Sciatic nerve (tissue), 2 donors: ENCODE results near the gene CYP2D6. TPM values are rescaled to one million over a fixed set of nuclear protein-coding genes. Genes with fewer than 3 reads are reported as not detected.
A peak's percentile ranks its signal among the peaks of the same experiment; 100 is the strongest.
"Not testable (repeated sequence)": the region's sequence is repeated elsewhere in the genome, so short reads cannot be mapped to it uniquely, and the experiment has no call there.

Source experiments
- ATAC-seq: fragments of 200-7000 bp; cut with Tn5 transposase; one replicate; pipeline ENCODE4 v1.9.1; 2020; ENCODE audit warnings: mild to moderate bottlenecking, moderate library complexity
- DNase-seq: peaks from one replicate; pipeline ENCODE4 v3.0.0-alpha.2; 2020; ENCODE audit warnings: low spot score
- intact Hi-C: fragments of 100-400 bp; cut with DNase I; formaldehyde crosslinking; loops from one replicate; pipeline ENCODE4 v1.14.2; 2022
- total RNA-seq: library from RNA; stranded (reverse); fragmentation: NEBNext Ultra II Directional; extraction: Animal tissue kit (Norgen Biotek cat#: 25700); gene quantifications from one replicate; pipeline ENCODE4 v1.2.1, GENCODE V29; 2021
- donor health status: DM: no; HTN: no; CAD: no.
- donor health status: DM: no; HTN: no; CAD: no.

Gene CYP2D6
- total RNA-seq, 1 donor from 2014 or later = 2.0 TPM

DNA sequence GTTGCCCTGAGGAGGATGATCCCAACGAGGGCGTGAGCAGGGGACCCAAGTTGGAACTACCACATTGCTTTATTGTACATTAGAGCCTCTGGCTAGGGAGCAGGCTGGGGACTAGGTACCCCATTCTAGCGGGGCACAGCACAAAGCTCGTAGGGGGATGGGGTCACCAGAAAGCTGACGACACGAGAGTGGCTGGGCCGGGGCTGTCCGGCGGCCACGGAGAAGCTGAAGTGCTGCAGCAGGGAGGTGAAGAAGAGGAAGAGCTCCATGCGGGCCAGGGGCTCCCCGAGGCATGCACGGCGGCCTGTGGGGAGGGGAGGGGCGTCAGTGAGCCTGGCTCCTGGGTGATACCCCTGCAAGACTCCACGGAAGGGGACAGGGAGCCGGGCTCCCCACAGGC lies 9.5 kb upstream of the CYP2D6 start:
- ATAC-seq, intact Hi-C loops, DNase-seq: not testable (repeated sequence)

GRCh38 chr22:42139508-42139907 lies 8.9 kb upstream of the CYP2D6 start:
- DNase-seq, ATAC-seq, intact Hi-C loops: not testable (repeated sequence)

GRCh38 chr22:42138972-42139371 lies 8.4 kb upstream of the CYP2D6 start:
- ATAC-seq = no peak
- intact Hi-C loops = no loop called here
- DNase-seq = no peak

- intact Hi-C loops = no loop called here
- ATAC-seq = no peak
- DNase-seq = peak; percentile 49
Observed at GRCh38 chr22:42138122-42138770, 7.6 kb upstream of the CYP2D6 start.

GRCh38 chr22:42135688-42136087 lies 5.1 kb upstream of the CYP2D6 start:
- DNase-seq, ATAC-seq, intact Hi-C loops: not testable (repeated sequence)

- DNase-seq (peak; percentile 49), ATAC-seq (peak; percentile 29)
- intact Hi-C loops = no loop called here
Observed at GRCh38 chr22:42134100-42135020, 3.8 kb upstream of the CYP2D6 start.

DNA sequence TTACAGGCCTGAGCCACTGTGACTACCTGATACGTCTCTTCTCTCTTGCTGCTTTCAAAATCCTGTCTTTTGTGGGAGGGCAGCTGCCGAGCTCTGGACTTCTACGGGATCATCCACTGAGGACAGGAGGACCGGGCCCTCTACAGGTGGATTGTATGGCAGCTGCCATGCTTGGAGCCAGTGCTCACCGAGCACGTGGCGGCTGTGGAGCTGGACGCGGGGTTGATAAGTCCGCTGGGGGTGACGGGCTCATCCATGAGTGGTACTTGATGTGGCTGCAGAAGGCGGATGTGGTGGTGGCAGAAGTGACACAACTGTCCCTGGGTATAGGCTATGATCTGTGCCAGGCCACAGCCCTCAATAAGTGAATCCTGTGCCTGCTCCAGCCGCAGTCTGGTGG lies 1.8 kb upstream of the CYP2D6 start:
- intact Hi-C loops = no loop called here
- no peak for ATAC-seq

GRCh38 chr22:42131562-42131961 lies 952 bp upstream of the CYP2D6 start:
- DNase-seq (peak; percentile 49), ATAC-seq (no peak)

More for the DNA sequence above, 1.8 kb upstream of the CYP2D6 start:
- DNase-seq = peak; percentile 47

DNA sequence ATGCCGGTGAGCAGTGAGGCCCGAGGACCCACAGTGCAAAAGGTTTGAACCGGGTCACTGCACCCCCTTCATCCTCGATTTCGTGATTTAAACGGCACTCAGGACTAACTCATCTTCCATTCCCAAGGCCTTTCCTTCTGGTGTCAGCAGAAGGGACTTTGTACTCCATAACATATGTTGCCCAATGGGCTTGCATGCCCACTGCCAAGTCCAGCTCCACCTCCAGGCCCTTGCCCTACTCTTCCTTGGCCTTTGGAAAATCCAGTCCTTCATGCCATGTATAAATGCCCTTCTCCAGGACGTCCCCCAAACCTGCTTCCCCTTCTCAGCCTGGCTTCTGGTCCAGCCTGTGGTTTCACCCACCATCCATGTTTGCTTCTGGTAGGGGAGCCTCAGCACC lies 428 bp downstream of the CYP2D6 start:
- ATAC-seq, DNase-seq, intact Hi-C loops: not testable (repeated sequence)

More at GRCh38 chr22:42131562-42131961, 952 bp upstream of the CYP2D6 start:
- intact Hi-C loops = no loop called here

- DNase-seq = peak; percentile 69
- ATAC-seq, intact Hi-C loops: not testable (repeated sequence)
Observed at GRCh38 chr22:42128776-42129694, 1.6 kb downstream of the CYP2D6 start.

DNA sequence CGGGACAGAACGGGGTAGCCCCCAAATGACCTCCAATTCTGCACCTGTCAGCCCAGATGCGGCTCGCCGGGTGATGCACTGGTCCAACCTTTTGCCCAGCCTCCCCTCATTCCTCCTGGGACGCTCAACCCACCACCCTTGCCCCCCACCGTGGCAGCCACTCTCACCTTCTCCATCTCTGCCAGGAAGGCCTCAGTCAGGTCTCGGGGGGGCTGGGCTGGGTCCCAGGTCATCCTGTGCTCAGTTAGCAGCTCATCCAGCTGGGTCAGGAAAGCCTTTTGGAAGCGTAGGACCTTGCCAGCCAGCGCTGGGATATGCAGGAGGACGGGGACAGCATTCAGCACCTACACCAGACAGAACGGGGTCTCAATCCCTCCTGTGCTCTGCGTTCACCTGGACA lies 2.6 kb downstream of the CYP2D6 start:
- intact Hi-C loops, DNase-seq, ATAC-seq: not testable (repeated sequence)

DNA sequence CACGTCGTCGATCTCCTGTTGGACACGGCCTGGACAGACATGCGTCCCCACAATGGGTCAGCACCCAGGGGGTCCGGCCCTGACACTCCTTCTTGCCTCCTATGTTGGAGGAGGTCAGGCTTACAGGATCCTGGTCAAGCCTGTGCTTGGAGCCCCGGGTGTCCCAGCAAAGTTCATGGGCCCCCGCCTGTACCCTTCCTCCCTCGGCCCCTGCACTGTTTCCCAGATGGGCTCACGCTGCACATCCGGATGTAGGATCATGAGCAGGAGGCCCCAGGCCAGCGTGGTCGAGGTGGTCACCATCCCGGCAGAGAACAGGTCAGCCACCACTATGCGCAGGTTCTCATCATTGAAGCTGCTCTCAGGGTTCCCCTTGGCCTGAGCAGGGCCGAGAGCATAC lies 3.0 kb downstream of the CYP2D6 start:
- intact Hi-C loops = no loop called here
- no peak for ATAC-seq
- no peak for DNase-seq

DNA sequence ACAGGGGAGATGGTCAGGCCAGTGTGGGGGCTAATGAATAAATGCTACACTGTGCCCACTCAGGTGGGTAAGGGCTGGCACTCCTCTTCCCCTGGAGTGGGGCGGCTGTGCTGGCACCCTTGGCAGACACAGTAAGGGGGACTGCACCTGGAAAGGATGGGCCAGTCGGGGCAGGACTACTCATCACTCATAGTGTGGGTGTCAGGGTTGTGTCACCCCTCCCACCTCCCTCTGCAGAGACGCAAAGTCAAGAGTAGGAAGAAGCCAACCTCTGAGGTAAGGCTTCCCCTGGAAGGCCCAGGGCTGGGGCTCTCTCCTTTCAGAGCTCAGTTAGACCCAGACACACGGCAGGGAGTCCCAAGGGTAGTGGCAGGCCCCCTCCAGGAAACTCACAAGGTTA lies 7.1 kb downstream of the CYP2D6 start:
- ATAC-seq, intact Hi-C loops, DNase-seq: not testable (repeated sequence)

- intact Hi-C loops, ATAC-seq: not testable (repeated sequence)
- peak; percentile 12 for DNase-seq
Observed at GRCh38 chr22:42120231-42121021, 10.2 kb downstream of the CYP2D6 start.

DNA sequence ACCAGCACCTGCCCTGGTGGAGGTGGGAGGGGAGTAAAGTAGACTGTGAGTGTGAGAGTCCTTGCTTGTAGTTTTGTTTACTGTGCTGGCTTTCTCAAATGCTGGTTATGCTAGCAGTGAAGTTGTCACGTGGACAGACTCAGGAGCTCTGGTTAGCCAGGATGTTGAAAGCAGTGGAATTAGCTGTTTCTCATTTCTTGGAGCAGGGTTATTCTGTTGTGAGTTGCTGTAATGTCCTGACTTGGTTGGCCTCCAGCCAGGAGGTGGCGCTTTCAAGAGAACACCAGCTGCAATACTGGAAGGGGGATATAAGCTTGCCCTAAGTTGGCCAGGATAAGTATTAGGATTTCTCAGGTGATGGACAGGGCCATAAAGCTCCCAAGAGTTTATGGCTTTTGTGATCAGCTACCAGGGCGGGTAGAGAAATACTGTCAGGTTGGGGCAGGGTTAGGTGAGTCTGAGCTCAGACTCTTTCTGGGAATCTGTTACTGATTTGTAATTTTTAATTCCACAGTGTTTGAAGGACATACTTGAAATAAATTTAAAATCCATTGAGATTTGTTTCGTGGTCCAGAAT lies 13.7 kb downstream of the CYP2D6 start:
- DNase-seq (no peak), ATAC-seq (no peak)
- intact Hi-C loops = no loop called here

- ATAC-seq, intact Hi-C loops, DNase-seq: not testable (repeated sequence)
Observed at GRCh38 chr22:42115420-42115830, 15.2 kb downstream of the CYP2D6 start.

- intact Hi-C loops = no loop called here
- DNase-seq (no peak), ATAC-seq (no peak)
Observed at GRCh38 chr22:42114721-42115120, 15.9 kb downstream of the CYP2D6 start.

- ATAC-seq, intact Hi-C loops, DNase-seq: not testable (repeated sequence)
Observed at GRCh38 chr22:42112793-42113192, 17.8 kb downstream of the CYP2D6 start.
